GM10248 (cell line): ENCODE results near the gene KSR1.

Experiments used
- CTCF ChIA-PET: fragments of 300-600 bp; sonication (Branson Sonifier 250); formaldehyde crosslinking; extraction: SDS; loops from one replicate; lab custom pipeline; 2021; ENCODE audit warnings: antibody characterized with exemption; lab: Yijun Ruan, JAX
- POLR2A ChIA-PET: fragments of 350-650 bp; sonication (Branson Sonifier 250); formaldehyde crosslinking; extraction: SDS; loops from one replicate; lab custom pipeline; 2020; ENCODE audit warnings: antibody characterized with exemption; lab: Yijun Ruan, JAX
- DNase-seq: peaks from one replicate; pipeline ENCODE4 v3.0.0; 2012; ENCODE audit errors: extremely low spot score
- TF ChIP-seq, protein P1 (sequence below): IDR thresholded peaks from 2 replicates; pipeline ENCODE4 v1.5.1; 2012; ENCODE audit warnings: mild to moderate bottlenecking, low read depth; ENCODE audit errors: extremely low read depth, missing control alignments, control extremely low read depth

Gene KSR1

DNA sequence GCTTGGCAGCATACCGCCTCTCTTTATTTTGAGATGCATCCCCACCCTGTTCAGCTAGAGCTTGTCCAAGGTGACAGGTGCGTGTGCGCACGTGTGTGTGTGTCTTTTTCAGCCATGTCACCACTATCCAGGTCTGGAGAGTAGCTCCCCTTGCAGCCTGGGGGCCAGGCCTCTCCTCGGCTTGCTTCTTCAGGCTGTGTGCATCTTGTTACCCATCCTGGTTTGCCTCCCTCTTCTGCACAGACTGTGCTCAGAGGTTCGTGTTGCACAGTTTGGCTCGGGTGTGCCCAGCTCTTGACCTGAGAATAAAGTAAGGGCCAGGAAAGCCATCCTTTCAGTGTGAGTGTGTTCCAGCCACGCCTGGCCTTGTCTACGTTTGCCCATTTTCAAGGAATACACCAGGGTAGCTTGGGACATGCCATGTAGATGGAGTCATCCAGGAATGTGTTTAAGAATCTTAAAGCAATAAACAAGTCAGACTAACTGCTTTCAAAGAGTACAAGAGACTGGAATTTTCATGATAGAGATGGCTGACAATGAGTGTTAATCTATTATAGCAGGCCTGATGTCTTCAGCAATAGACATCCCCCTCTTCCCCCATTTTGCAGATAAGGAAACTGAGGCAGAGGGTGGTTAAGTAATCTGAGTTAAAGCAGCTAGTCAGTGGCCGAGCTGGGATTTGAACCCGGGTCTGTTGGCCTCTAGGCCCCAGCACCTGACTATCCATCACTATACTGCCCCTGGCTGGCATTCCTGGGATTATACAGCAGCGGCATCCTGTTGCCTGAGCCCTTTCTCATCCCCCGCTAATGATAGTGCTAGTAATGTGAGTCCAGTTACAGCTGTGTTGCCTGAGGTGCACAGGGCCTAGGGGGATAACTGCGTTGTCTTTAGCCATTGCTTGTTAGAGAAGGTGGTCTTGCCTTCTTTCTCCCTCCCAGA lies 77.9 kb downstream of the KSR1 start:
- no peak for DNase-seq
- CTCF ChIA-PET: interaction anchor here (1.0 to 3.4 kb wide), 4 partner anchors 11 to 78 kb away, joined by 3 to 24 read pairs (median 4); partner anchors contain the start of gene KSR1
- TF ChIP-seq, protein P1, sequence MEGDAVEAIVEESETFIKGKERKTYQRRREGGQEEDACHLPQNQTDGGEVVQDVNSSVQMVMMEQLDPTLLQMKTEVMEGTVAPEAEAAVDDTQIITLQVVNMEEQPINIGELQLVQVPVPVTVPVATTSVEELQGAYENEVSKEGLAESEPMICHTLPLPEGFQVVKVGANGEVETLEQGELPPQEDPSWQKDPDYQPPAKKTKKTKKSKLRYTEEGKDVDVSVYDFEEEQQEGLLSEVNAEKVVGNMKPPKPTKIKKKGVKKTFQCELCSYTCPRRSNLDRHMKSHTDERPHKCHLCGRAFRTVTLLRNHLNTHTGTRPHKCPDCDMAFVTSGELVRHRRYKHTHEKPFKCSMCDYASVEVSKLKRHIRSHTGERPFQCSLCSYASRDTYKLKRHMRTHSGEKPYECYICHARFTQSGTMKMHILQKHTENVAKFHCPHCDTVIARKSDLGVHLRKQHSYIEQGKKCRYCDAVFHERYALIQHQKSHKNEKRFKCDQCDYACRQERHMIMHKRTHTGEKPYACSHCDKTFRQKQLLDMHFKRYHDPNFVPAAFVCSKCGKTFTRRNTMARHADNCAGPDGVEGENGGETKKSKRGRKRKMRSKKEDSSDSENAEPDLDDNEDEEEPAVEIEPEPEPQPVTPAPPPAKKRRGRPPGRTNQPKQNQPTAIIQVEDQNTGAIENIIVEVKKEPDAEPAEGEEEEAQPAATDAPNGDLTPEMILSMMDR: no peak
- POLR2A ChIA-PET: no interaction called here

DNA sequence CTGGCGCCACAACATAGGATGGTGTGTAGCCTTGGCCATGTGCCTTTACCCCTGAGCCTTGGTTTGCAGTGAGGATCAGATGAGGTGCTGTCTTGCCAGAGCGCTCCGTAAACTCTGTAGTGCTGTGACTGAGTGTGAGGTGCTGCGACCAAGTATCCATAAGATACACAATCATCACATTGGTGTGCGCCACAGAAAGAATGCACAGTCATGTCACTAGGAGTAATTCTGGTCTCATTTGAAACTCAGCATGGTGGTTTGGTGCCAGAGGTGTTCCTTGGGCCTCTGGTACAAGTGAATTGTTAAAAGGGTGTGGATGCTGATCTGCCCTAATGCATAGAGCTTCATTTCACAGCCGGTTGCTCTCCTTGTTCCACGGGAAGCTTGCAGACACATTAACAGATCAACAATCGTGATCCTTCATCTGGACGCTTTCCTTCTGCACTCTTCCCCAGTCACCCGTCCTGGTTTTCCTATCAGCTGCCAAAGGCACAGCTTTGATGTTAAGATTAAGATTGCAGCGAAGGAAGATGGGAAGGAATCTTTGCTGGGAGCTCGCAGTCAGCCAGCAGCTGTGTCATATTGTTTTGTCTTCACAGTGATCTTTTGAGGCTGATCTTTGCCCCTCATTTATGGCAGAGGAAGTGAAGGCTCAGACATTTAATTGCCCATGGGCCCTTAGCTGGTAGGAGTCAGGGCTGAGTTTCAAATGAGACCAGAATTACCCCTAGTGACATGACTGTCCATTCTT lies 79.1 kb downstream of the KSR1 start:
- POLR2A ChIA-PET: no interaction called here
- no peak for DNase-seq
- CTCF ChIA-PET: interaction anchor here (1.6 to 3.4 kb wide), 3 partner anchors 10 to 119 kb away, joined by 4 to 24 read pairs (median 5); no protein-coding TSS in a partner anchor
- TF ChIP-seq, protein P1: no peak

DNA sequence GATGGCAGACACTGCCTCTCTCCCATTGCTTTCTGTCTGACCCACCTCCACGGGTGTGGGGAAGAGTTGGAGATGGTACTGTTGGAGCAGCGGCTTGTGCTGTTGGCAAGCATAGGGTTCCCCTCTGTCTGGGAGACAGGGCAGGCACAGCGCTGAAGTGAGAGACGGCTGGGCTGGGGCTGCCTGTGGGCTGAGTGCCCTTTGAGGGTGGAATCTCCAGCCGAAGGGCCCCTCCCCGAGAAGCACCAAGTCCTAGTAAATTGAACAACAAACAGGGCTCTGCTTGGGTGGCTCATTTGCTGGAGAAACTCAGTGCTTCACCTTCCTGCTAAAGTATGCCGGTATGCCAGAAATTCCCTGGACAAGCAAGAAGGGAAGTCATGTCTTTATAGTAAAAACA lies 79.7 kb downstream of the KSR1 start:
- CTCF ChIA-PET: interaction anchor here (1.7 to 3.4 kb wide), 2 partner anchors 9 to 118 kb away, joined by 4 to 24 read pairs; no protein-coding TSS in a partner anchor
- no peak for DNase-seq
- POLR2A ChIA-PET: no interaction called here
- TF ChIP-seq, protein P1: no peak

GRCh38 chr17:27536781-27537180 lies 80.5 kb downstream of the KSR1 start:
- TF ChIP-seq, protein P1: no peak
- DNase-seq: no peak
- ChIA-PET POLR2A (no interaction called here), CTCF (interaction anchor here (1.6 kb wide), 1 partner anchor 18 kb away, joined by 4 read pairs; no protein-coding TSS in a partner anchor)

DNA sequence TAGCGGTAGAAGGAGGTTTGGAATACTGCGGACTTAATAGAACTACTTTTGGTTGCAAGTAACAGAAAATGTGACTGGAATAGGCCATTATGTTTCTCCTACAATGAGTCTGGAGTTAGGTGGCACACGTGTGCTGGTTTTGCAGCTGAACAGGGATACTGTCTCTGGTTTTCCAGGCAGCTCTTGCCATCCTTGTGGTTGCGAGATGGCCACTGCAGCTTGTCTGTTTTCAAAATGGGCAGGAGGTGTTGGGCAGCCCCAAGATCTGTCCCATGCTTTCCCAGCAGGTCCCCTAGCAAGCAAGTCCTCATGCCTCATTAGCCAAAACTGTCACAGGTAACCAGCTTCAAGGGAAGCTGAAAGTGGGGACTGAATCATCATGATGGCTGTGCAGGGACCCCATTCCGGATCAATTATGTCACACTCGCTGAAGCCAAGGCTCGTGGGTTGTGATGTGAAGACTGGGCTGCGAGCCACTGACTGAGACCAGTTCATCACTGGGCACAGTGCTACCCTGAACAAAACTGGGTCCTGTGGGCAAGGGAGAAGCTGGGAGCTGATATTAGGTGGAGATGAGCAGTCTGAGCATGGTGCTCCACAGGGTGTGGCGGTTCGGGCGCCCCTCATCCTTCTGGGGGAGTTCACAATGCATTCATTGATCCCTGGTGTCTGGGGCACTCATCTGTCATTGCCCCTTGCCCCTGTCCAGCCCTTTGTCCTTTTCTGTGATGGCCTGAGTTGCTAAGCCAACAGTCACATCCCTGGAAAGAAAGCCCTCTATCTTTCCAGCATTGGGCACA lies 82.1 kb downstream of the KSR1 start:
- no peak for DNase-seq
- ChIA-PET POLR2A (no interaction called here), CTCF (interaction anchor here (1.6 to 2.5 kb wide), 2 partner anchors 10 to 20 kb away, joined by 4 to 5 read pairs; no protein-coding TSS in a partner anchor)
- TF ChIP-seq, protein P1: no peak
